ENCODE results near the gene B3GALT2.
"Not testable (repeated sequence)": the region's sequence is repeated elsewhere in the genome, so short reads cannot be mapped to it uniquely, and the experiment has no call there.

B3GALT2 gene

GRCh38 chr1:193185901-193186731, at the start of gene B3GALT2:
TSS of gene B3GALT2 (minus strand) at chr1:193186613. CDS start at chr1:193181562, 5,051 bp downstream.
- DNase-seq (ENCODE audit: low read depth): peak; percentile 61

GRCh38 chr1:193234530-193234929, 48.1 kb upstream of the B3GALT2 start:
- DNase-seq (ENCODE audit: low read depth): no peak

GRCh38 chr1:193231146-193231545, 44.7 kb upstream of the B3GALT2 start:
- DNase-seq (ENCODE audit: low read depth): not testable (repeated sequence)

GRCh38 chr1:193229136-193229535, 42.7 kb upstream of the B3GALT2 start:
- DNase-seq (ENCODE audit: low read depth): peak; percentile 56

- DNase-seq (ENCODE audit: low read depth): no peak
Observed at GRCh38 chr1:193222056-193222615, 35.7 kb upstream of the B3GALT2 start.

- peak; percentile 32 for DNase-seq (ENCODE audit: low read depth)
Observed at GRCh38 chr1:193221651-193222050, 35.2 kb upstream of the B3GALT2 start.

- DNase-seq (ENCODE audit: low read depth): no peak
Observed at GRCh38 chr1:193219391-193219790, 33.0 kb upstream of the B3GALT2 start.

- DNase-seq (ENCODE audit: low read depth): no peak
Observed at GRCh38 chr1:193216920-193217319, 30.5 kb upstream of the B3GALT2 start.

- no peak for DNase-seq (ENCODE audit: low read depth)
Observed at GRCh38 chr1:193213998-193214397, 27.6 kb upstream of the B3GALT2 start.

- no peak for DNase-seq (ENCODE audit: low read depth)
Observed at GRCh38 chr1:193212637-193213036, 26.2 kb upstream of the B3GALT2 start.

GRCh38 chr1:193211539-193211938, 25.1 kb upstream of the B3GALT2 start:
- DNase-seq (ENCODE audit: low read depth): peak; percentile 90

GRCh38 chr1:193210996-193211395, 24.6 kb upstream of the B3GALT2 start:
- no peak for DNase-seq (ENCODE audit: low read depth)

- DNase-seq (ENCODE audit: low read depth): no peak
Observed at GRCh38 chr1:193201021-193201420, 14.6 kb upstream of the B3GALT2 start.

- DNase-seq (ENCODE audit: low read depth): no peak
Observed at GRCh38 chr1:193199940-193200339, 13.5 kb upstream of the B3GALT2 start.

- no peak for DNase-seq (ENCODE audit: low read depth)
Observed at GRCh38 chr1:193192586-193192985, 6.2 kb upstream of the B3GALT2 start.

GRCh38 chr1:193190096-193190744, 3.8 kb upstream of the B3GALT2 start:
- DNase-seq (ENCODE audit: low read depth): peak; percentile 48

GRCh38 chr1:193189442-193190095, 3.2 kb upstream of the B3GALT2 start:
- DNase-seq (ENCODE audit: low read depth): no peak

GRCh38 chr1:193188915-193189314, 2.5 kb upstream of the B3GALT2 start:
- DNase-seq (ENCODE audit: low read depth): not testable (repeated sequence)

GRCh38 chr1:193187114-193187513, 701 bp upstream of the B3GALT2 start:
- DNase-seq (ENCODE audit: low read depth): no peak

GRCh38 chr1:193185211-193185610, 1.2 kb downstream of the B3GALT2 start:
- DNase-seq (ENCODE audit: low read depth): no peak

GRCh38 chr1:193184776-193185175, 1.6 kb downstream of the B3GALT2 start:
- no peak for DNase-seq (ENCODE audit: low read depth)

GRCh38 chr1:193183019-193183627, 3.3 kb downstream of the B3GALT2 start:
- DNase-seq (ENCODE audit: low read depth): peak; percentile 65
